Neutrophil (primary cell): ENCODE results near the gene GCGR.
A peak's percentile ranks its signal among the peaks of the same experiment; 100 is the strongest.

Source experiments
- H3K27ac ChIP-seq: fragments of 200-600 bp; sonication (generic); 2 replicates; pipeline ENCODE4 v1.5.1; 2016; ENCODE audit warnings: mild to moderate bottlenecking, moderate library complexity
- H3K27me3 ChIP-seq: fragments of 200-600 bp; sonication (generic); 2 replicates; pipeline ENCODE4 v1.6.0; 2016; ENCODE audit warnings: mild to moderate bottlenecking
- H3K36me3 ChIP-seq: fragments of 200-600 bp; sonication (generic); 2 replicates; pipeline ENCODE4 v1.5.1; 2017
- H3K4me1 ChIP-seq, 2 experiments: fragments of 200-600 bp in 1 of 2; sonication (generic) in 1 of 2; 1 replicate in 1 of 2; 2 replicates in 1 of 2; pipeline versions ENCODE4 v1.5.1 to v1.6.1; 2013 to 2016; ENCODE audit warnings: low read depth in 1 of 2, low read length in 1 of 2, mild to moderate bottlenecking in 1 of 2, moderate library complexity in 1 of 2; ENCODE audit not compliant: control insufficient read depth in 1 of 2, insufficient read depth in 1 of 2
- H3K4me3 ChIP-seq, 2 experiments: fragments of 200-600 bp in 1 of 2; sonication (generic) in 1 of 2; 1 replicate in 1 of 2; 2 replicates in 1 of 2; pipeline ENCODE4 v1.5.1; 2013 to 2016; ENCODE audit warnings: low read depth in 1 of 2, low read length in 1 of 2, mild to moderate bottlenecking in 1 of 2, moderate library complexity in 1 of 2
- H3K9me3 ChIP-seq: fragments of 200-600 bp; sonication (generic); 2 replicates; pipeline ENCODE4 v1.5.1; 2016
- CTCF ChIP-seq: fragments of 200-600 bp; sonication (generic); IDR thresholded peaks from 2 replicates; pipeline ENCODE4 v1.5.1; 2016; ENCODE audit warnings: antibody characterized with exemption

Gene GCGR

GRCh38 chr17:81845361-81845760 is 41.4 kb downstream of the GCGR start:
- Histone ChIP-seq H3K27me3 (no peaks in the 10 kb centered on the region), H3K4me1 (peaks cover 16 to 25% of the 10 kb centered on the region in 2 experiments), H3K9me3 (no peaks in the 10 kb centered on the region), H3K4me3 (no peak overlapping the region), H3K36me3 (peaks cover 72% of the 10 kb centered on the region), H3K27ac (peak overlapping the region; percentile 10)
- no peak for TF ChIP-seq CTCF

GRCh38 chr17:81845881-81846742 is 42.2 kb downstream of the GCGR start:
- Histone ChIP-seq H3K4me3 (no peak overlapping the region), H3K4me1 (peaks cover 8 to 17% of the 10 kb centered on the region in 2 experiments), H3K27me3 (no peaks in the 10 kb centered on the region), H3K36me3 (peaks cover 76% of the 10 kb centered on the region), H3K9me3 (no peaks in the 10 kb centered on the region), H3K27ac (peak overlapping the region; percentile 6)
- TF ChIP-seq CTCF = no peak

DNA sequence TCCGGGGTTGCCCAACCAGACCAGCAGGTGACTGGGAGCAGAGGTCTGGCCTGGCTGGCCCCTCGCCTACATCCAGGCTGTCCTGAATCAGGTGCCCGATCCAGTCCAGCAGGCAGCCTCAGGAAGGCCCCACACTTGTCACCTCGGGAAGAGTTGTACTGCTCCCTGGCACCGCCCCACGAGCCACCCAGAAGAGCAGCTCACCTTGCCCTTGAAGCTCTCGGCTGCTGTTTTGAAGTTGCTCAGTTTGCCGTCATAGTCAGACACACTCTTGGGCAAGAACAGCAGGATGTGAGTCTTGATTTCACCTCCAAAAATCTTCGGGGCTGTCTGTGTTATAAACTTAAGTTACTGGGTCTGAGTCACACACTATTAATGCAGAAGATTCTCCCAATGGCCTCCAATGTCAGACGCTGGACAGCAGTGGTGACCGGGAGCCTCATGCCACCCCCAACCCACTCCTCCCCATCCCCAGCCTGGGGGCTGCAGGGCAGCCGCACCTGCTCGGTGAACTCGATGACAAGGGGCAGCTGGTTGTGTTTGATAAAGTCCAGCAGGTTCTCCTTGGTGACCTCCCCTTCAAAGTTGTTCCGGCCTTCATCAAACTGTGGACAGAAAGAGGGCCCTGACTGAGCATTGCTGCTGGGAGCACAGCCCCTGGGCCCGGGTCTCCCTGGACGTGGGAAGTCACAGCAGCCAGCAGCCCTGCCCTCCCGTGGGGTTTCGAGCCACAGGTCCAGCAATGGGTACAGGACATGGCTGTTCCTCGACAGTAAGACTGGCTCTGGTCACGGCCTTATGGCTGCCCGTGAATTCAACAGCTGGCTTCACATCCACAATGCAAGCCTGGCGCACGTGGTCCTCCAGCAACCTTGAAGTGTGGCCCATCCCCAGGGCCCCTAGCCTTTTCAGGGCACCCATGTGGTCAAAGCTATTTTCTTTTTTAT is 43.1 kb downstream of the GCGR start:
- TF ChIP-seq CTCF = no peak
- Histone ChIP-seq H3K27me3 (no peaks in the 10 kb centered on the region), H3K4me1 (peaks cover 0 to 8% of the 10 kb centered on the region in 2 experiments), H3K36me3 (peaks cover 85% of the 10 kb centered on the region), H3K4me3 (no peak overlapping the region), H3K9me3 (no peaks in the 10 kb centered on the region), H3K27ac (peak overlapping the region; percentile 6)

GRCh38 chr17:81849457-81849856 is 45.5 kb downstream of the GCGR start:
- Histone ChIP-seq H3K9me3 (no peaks in the 10 kb centered on the region), H3K36me3 (peaks cover 85% of the 10 kb centered on the region), H3K27me3 (no peaks in the 10 kb centered on the region), H3K27ac (no peak overlapping the region), H3K4me1 (no peaks in the 10 kb centered on the region), H3K4me3 (no peak overlapping the region)
- no peak for TF ChIP-seq CTCF

- TF ChIP-seq CTCF = no peak
- Histone ChIP-seq H3K27ac (no peak overlapping the region), H3K36me3 (peaks cover 77% of the 10 kb centered on the region), H3K4me1 (no peaks in the 10 kb centered on the region), H3K27me3 (no peaks in the 10 kb centered on the region), H3K9me3 (no peaks in the 10 kb centered on the region), H3K4me3 (no peak overlapping the region)
Observed at GRCh38 chr17:81851423-81851822, 47.5 kb downstream of the GCGR start.
